Astrocyte (in vitro differentiated cells and primary cell): ENCODE measurements around the gene VGLL4.

Source experiments
- EZH2 ChIP-seq: IDR thresholded peaks from 2 replicates; pipeline ENCODE4 v1.6.1; 2012; ENCODE audit warnings: mild to moderate bottlenecking, low read length, inconsistent platforms; ENCODE audit not compliant: insufficient read depth
- TF ChIP-seq, protein P1 (sequence below): IDR thresholded peaks from 2 replicates; pipeline ENCODE4 v1.5.1; 2011; ENCODE audit warnings: low read depth, mild to moderate bottlenecking, inconsistent platforms, low read length, moderate library complexity; ENCODE audit not compliant: insufficient read depth

DNA sequence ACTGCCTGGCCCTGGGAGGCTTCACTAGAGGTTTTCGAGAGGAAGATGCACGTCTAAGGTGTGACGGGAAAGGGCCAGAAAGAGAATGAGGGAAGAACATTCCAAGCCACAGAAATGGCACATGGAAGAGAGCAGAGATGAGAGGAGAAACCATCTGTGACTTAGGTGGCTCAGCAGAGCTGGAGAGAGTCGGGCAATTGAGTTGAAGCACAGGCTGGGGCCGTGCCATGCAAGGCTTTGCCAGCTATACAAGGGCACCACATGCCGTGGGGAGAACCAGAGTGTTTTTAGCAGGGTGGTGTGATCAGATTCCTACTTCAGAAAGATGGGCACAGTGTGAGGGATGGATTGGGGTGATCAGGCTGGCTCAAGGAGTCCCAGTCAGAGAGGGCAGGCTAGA lies 126.1 kb downstream of the VGLL4 start:
- TF ChIP-seq, protein P1, sequence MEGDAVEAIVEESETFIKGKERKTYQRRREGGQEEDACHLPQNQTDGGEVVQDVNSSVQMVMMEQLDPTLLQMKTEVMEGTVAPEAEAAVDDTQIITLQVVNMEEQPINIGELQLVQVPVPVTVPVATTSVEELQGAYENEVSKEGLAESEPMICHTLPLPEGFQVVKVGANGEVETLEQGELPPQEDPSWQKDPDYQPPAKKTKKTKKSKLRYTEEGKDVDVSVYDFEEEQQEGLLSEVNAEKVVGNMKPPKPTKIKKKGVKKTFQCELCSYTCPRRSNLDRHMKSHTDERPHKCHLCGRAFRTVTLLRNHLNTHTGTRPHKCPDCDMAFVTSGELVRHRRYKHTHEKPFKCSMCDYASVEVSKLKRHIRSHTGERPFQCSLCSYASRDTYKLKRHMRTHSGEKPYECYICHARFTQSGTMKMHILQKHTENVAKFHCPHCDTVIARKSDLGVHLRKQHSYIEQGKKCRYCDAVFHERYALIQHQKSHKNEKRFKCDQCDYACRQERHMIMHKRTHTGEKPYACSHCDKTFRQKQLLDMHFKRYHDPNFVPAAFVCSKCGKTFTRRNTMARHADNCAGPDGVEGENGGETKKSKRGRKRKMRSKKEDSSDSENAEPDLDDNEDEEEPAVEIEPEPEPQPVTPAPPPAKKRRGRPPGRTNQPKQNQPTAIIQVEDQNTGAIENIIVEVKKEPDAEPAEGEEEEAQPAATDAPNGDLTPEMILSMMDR, result no peak
- TF ChIP-seq EZH2, result no peak
